PC-9 (cell line): Measurements from ENCODE around the gene NSMCE3.

Experiments
- EZH2 ChIP-seq: fragments of 200-600 bp; sonication (generic); IDR thresholded peaks from 2 replicates; pipeline ENCODE4 v1.8.0; 2017; ENCODE audit warnings: antibody characterized with exemption, low read depth
- TF ChIP-seq, protein P1 (sequence below): fragments of 200-600 bp; sonication (generic); conservative IDR thresholded peaks from 2 replicates; pipeline ENCODE4 v1.6.1; 2017; ENCODE audit warnings: mixed run types, antibody characterized with exemption, mild to moderate bottlenecking, moderate library complexity

DNA sequence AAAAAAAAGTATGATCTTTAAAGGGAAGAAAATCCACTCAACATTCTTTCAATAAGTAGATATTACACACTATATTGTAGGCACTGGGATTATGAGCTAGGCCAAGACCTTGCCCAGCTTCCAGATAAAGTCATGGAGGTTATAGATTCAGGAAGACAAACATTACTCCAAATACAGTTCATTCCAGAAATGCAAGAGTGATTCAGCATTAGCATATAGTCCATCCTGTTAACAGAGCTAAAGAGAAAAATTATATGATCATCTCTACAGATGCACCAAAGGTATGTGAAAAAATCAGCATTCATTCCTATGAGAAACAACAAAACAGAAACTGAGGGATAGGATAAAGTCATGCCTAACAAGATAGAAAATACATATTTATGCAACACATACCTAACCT lies 42.1 kb upstream of the NSMCE3 start:
- TF ChIP-seq, protein P1, sequence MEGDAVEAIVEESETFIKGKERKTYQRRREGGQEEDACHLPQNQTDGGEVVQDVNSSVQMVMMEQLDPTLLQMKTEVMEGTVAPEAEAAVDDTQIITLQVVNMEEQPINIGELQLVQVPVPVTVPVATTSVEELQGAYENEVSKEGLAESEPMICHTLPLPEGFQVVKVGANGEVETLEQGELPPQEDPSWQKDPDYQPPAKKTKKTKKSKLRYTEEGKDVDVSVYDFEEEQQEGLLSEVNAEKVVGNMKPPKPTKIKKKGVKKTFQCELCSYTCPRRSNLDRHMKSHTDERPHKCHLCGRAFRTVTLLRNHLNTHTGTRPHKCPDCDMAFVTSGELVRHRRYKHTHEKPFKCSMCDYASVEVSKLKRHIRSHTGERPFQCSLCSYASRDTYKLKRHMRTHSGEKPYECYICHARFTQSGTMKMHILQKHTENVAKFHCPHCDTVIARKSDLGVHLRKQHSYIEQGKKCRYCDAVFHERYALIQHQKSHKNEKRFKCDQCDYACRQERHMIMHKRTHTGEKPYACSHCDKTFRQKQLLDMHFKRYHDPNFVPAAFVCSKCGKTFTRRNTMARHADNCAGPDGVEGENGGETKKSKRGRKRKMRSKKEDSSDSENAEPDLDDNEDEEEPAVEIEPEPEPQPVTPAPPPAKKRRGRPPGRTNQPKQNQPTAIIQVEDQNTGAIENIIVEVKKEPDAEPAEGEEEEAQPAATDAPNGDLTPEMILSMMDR = no peak
- TF ChIP-seq EZH2 = no peak
